NCI-H1930 (cell line): ENCODE measurements around the gene DIAPH1.

Experiments used
- DNase-seq, 2 experiments: peaks; one replicate each; lab custom pipeline; 2025; lab: John Stamatoyannopoulos, UW

DIAPH1 gene

GRCh38 chr5:141484310-141484640, 134.5 kb downstream of the DIAPH1 start:
- DNase-seq, result no peak

GRCh38 chr5:141483902-141484301, 134.9 kb downstream of the DIAPH1 start:
- no peak for DNase-seq

- no peak for DNase-seq
Measured at GRCh38 chr5:141479776-141480175, 139.0 kb downstream of the DIAPH1 start.

- no peak for DNase-seq
Measured at GRCh38 chr5:141478321-141478945, 140.4 kb downstream of the DIAPH1 start.

- no peak for DNase-seq
Measured at GRCh38 chr5:141477815-141478214, 141.0 kb downstream of the DIAPH1 start.

GRCh38 chr5:141477044-141477575, 141.7 kb downstream of the DIAPH1 start:
- no peak for DNase-seq

GRCh38 chr5:141476132-141476911, 142.5 kb downstream of the DIAPH1 start:
- no peak for DNase-seq

GRCh38 chr5:141475625-141476131, 143.1 kb downstream of the DIAPH1 start, which contains the start of gene PCDHGC3:
PCDHGC3 (plus strand) TSS chr5:141475966; CDS start chr5:141476117, 151 bp downstream.
- DNase-seq, result no peak

- DNase-seq, result no peak
Measured at GRCh38 chr5:141465351-141465750, 153.4 kb downstream of the DIAPH1 start.
